GM18511 (cell line): ENCODE data around the gene DCP2.

ENCODE experiments used
- ATAC-seq: cut with Tn5 transposase; IDR thresholded peaks from one replicate; pipeline ENCODE4 v1.9.1; 2021; ENCODE audit warnings: mild to moderate bottlenecking, moderate library complexity; ENCODE audit not compliant: unreplicated experiment

DCP2 gene

DNA sequence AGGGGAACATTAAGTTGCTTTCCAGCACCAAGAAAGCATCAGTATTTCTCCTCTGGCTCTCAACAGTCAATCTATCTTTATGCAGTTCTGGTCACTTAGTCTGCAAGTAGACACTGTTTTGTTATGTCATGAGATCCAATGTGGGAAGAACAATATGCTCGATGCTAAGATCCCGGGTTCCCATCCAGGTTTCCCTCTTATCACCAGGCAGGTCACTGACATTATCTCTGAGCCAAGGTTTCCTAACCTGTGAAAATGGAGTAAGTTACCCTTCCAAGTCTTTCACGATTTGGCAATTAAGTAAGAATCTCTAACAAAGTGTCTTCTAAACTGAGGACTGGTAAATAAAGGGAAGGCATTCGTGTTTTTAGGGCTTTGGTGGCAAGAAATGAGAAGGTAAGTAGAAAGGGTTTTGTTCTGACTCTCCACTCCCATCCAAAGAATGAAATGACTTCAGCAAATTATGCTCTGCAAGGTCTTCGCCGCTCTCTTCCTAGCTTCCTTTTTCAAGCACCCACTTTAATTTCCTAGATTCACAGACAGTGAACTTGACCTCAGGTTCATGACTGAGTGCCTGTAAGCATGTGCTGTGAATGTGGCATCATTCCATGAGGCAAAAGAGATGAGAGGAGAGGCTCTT lies 86.4 kb downstream of the DCP2 start:
- no peak for ATAC-seq

DNA sequence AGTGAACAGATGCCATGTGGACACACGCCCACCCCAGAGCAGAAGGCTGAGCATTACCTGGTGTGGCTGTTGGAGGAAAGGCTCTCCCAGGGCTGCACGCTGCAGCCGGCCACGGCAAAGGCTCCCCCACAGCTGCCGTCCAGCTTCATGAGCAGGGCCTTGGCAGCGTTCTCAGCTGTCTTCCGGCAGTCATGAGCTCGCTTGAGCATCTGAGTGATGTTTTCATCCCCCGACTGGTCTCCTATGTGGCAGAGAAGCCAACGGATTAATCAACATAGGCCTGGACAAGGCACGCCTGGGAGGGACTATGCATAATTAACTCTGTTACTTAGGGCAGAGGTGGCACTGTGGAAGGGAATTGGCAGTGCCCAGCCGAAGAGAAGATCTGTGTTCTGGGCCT lies 87.3 kb downstream of the DCP2 start:
- ATAC-seq, result no peak

DNA sequence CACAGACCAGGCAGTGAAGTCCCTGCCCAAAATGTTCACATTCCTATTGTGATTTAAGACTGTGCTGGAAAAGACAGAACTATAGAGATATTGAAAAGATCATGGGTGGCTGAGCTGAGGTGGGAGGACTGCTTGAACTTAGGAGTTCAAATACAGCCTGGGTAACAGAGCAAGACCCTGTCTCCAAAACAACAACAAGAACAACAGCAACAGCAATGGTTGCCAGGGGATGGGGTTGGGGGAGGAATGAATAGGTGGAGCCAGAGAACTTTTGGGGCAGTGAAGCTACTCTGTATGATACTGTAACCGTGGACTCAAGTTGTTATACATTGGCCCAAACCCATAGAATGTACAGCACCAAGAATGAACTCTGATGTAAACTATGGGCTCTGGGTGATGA lies 88.2 kb downstream of the DCP2 start:
- ATAC-seq, result no peak

DNA sequence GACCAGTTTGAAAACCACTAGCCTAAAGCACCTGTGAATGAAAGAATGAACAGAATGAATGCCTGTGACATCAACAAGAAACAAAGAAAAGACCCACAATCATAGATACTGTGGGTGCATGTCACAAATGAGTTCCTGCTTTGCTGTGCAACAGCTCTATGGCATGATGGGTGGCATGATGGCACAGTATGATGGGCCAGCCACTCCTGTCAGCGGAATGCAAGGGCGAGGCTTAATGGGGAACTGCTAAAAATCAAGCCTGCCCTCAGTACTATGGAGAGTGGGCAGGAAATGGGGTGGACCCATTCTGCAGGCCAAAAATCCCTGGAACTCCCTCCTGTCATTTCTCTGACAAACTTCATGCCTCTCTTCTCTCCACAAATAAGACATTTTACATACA lies 89.0 kb downstream of the DCP2 start:
- no peak for ATAC-seq

DNA sequence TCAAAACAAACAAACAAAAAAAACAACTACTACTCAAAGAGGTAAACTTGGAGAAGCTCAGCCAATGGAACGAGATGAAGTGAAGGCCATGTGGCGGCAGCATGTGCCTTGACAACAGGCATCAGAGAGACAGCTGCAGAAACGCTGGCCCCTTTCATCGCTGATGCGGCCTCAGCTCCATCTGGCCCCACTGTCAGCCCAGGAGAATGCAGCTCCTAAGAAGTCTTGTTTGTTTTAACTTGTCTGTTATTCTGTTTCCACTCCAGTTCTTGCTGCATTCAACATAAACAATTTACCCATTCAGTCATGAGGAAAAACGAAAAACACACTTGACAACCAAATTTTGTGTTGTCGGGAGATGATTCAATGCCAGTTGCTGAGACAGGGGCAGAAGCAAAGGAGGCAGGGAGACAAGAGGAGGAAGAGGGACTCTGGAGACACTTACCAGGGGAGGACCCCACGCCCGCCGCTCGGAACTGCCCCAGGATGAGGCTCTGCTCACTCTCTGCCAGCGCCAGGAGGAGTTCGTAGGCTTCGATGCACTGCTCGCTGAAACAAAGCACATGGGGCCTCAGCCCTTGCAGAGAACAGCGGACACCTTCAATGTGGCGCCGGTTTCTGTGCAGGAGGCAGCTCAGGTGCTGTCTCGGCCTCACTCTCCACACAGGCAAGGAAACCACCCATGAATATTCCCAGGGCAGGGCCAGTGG lies 91.2 kb downstream of the DCP2 start:
- no peak for ATAC-seq

DNA sequence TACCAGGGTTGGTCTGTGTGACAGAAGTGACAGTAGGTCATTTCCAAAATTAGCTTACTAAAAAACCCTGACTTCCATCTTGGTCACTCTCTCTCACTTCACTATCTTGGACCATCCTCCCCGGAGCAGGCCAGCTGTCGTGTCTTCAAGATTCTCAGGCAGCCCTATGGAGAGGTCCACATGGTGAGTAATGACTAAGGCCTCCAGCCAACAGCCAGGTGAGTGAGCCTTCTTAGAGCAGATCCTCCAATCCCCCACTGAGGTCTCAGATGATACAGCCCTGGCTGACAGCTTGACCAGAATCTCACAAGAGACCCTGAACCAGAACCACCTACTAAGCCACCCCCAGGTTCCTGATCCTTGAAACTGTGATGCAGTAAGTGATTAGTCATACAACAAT lies 92.0 kb downstream of the DCP2 start:
- ATAC-seq, result no peak
